NCI-H82 treated with DMSO at 0.1 percent for 48 hours (cell line): ENCODE data around the gene SRSF4.
A peak's percentile ranks its signal among the peaks of the same experiment; 100 is the strongest.
"Not testable (repeated sequence)": the region's sequence is repeated elsewhere in the genome, so short reads cannot be mapped to it uniquely, and the experiment has no call there.

Experiments used
- DNase-seq: peaks from one replicate; lab custom pipeline; 2025; ENCODE audit not compliant: unreplicated experiment; lab: John Stamatoyannopoulos, UW

The SRSF4 gene

DNA sequence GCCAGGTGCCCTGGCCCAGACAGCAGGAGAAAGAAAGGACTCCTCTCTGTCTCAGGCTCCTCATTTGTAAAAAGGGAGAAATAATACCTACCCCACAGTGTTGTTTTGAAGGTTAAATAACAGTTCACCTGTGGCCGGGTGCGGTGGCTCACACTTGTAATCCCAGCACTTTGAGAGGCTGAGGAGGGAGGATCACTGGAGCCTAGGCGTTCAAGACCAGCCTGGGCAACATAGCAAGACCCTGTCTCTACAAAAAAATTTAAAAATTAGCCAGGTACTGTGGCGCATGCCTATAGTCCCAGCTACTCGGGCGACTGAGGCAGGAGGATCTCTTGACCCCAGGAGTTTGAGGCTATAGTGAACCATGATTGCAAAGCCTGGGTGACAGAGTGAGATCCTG, 55.5 kb downstream of the SRSF4 start:
- DNase-seq, result no peak

DNA sequence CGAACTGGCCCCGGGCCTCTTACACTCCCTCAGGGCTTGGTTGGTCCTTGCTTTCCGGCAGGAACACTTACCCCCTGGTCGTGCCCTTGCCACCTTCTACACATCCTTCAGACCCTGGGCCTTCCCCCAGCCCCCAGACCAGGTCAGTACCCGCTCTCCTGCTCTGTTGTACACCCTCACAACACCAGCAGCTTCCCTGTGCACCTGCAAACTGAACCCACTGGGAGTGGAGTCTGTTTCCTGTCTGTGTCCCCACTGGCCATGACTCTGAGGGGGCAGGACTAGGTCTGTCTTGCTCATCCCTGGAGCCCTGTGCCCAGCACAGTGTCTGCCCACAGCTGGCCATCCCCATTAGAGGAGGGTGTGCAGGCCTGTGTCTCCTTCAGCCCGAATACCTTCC, 55.9 kb downstream of the SRSF4 start:
- no peak for DNase-seq

DNA sequence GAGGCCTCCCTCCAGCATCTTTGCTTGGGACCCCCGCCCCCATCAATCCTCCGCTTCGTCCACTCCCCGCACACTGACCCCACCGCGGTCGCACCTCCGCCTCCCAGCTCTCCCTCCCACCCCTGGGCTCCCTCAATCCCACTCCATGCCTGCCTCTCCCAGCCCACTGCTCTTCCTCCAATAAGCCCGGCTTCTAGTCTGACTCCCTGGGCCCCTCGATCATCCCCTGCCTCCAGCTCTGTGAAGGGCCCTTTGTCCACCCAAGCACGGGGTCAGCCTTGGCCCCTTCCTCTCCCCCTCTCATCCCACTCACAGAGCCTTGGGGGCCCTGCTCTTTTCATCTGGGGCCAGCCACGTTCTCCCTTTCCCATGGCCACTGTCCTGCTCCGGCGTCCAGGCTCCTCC, 56.5 kb downstream of the SRSF4 start:
- DNase-seq, result no peak

DNA sequence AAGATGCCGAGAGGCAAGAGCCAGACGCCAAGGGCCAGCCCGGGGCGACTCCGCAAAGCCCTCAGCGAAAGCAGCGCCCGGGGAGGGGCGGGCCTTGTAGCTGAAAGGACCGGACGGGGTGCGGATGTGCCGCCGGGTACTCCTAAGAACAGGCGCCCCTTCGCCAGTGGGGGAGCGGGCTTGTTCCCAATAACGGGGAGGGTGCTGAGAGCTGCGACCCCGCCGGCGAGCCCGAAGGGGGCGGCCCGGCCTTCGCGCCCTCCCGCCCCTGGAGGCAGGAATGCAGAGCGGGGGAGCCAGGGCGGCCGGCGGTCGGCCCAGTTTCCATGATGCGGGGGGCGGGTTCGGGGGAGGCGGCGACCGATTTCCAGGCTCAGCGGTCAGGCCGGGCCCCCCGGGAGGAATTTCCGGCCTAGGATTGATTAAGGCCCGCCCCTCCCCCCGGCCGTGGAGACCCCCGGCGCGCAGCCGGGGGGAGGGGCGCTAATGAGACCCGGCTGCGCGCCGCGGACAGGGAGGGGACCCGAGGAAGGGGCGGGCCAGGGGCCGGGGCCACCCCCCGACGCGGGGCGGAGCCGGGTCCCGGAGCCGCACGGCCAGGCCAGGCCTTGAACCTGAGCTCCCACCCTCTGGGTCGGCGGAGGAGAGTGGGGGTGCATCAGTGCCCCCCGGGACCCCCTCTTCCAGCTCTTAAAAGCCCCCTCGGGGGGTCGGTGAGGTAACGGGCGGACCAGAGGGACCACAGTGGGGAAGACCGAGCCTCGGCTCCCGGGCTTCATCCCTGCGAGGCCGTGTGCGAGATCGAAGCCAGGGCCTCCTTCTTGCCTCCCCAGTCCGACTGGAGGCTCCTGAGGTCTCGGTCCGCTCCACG, 57.1 kb downstream of the SRSF4 start:
- no peak for DNase-seq

DNA sequence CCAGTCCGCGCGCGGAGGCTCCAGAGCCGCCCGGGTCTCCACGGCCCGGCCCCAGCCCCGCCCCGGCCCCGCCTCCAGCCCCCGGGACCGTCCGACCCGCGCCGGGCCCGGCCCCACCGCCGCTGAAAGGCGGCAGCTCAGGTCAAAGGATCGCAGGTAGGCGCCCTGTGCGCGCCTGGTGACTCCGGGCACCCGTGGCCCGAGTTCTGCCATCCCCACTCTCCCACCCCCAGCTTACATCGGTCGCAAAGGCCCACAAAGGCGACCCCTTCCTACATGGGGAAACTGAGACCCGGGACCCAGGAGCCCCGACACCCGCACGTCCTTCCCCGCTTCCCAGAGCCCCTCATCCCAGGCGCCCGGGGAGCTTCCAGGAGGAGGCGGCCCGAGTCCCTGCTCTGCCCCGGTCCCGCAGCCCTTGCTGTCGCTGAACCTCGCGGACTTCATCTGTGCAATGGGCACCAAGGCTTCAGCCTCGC, 57.8 kb downstream of the SRSF4 start, which contains the start of gene TMEM200B:
Gene TMEM200B (minus strand): TSS at position 17 of the 479 bp plus-strand sequence. CDS start 2,075 bp downstream, outside the sequence.
- no peak for DNase-seq

DNA sequence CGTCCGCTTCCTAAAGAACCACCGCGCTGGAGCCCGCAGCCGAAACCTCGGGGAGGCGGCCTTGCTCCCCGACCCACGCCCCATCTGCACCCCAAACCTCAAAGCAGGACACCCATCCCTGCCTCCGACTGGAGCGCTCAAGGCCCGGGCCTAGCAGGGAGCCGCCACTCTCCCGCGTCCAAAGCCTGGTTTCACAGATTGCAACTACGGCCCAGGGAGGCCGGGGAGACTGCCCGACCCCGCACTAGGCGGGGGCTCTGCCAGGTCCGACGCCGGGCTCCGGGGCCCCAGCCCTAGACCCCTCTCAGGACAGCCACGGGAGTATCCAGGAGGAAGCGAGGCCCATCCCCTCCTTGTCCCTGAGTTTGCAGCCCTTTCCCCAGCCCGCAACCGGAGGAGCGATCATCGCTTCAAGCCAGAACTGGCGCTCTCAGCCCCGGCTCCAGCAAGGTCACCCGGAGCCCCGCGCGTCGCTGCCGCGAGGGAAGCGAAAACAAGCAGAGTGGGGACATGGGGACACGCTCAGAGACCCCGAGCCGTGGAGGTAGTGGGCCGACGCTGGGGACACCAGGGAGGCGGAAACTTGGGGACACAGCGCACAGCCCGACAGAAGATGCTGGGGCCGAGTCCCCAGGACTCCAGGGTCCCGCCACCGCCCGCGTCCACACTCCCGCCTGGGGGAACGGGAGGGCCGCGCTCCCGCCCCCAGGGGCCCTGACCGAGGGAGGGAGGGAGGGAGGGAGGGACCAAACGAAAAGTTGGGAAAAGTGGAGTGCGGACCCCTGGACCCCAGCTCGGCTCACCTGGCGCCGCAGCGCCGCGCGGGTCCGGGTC, 58.4 kb downstream of the SRSF4 start:
- DNase-seq, result no peak

DNA sequence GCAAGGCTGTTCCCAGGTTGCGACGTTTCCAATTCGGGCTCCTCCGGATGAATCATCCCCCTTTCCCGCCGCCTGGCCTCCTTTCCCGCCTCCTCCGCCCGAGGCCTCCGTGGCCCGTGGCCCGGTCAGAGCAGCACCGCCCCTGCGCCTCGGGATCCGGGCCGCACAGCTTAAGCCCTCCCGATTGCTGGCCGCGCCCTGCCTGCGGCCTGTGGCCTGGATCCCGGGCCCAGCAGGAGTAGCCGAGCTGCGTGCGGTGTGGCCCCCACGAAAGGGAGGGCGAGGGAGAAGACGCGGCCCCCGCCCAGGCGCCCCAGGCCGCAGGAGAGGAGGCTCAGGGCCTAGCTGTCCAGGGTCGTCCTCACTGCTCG, 59.0 kb downstream of the SRSF4 start:
- DNase-seq, result no peak

DNA sequence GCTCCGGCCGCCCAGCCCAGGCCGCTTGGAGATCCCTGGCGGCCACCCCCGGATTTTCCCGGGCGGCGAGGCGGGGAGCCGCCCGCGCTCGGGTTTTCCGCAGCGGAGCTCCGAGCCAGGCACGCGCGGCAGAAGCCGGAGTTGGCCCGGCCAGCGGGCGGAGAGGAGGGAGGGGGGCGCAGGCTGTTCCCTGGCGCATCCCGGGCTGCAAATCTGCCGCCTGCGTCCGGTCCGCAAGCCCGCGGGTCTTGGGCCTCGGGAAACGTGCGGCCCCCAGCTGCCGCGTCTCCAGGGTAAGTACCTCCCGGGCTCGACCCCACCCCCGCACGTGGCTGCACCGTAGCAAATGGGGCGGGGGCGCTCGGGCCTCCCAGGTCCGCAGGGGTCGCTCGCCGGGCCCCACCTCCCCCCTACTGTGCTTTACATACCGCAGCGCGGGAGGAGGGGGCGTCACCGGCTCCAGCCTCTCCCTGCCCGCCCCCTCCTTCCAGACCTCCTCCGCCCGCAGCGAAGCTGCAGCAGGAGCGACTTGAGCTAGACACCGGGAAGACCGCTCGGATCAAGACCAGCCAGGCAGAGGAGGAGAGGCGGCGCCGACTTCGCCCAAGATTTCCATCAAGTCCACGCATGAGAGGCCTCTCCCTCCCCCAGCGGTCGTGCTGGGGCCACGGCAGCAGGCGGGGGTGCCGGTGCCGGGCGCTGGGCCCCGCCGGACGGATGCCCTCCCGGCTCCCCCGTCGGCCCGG, 59.6 kb downstream of the SRSF4 start:
- no peak for DNase-seq

DNA sequence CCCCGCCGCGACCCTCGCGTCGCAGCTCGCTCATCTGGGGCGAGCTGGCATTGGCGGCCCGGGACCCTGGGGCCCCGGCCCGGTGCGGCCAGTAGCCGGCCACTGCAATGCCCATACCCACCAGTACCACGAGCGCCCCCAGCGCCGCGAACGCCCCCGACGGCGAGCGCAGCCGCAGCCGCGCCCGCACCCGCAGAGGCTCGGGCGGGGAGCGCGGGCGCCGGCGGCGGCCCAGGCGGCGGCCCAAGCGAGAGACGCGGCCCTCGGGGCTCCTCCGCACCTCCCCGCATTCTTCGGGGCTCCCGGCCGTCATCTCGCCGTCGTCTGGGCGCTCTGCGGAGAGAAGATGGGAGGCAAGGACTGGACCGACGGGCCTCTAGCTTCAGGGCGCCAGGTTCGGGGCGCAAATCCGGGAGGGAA, 60.2 kb downstream of the SRSF4 start:
- DNase-seq, result no peak

DNA sequence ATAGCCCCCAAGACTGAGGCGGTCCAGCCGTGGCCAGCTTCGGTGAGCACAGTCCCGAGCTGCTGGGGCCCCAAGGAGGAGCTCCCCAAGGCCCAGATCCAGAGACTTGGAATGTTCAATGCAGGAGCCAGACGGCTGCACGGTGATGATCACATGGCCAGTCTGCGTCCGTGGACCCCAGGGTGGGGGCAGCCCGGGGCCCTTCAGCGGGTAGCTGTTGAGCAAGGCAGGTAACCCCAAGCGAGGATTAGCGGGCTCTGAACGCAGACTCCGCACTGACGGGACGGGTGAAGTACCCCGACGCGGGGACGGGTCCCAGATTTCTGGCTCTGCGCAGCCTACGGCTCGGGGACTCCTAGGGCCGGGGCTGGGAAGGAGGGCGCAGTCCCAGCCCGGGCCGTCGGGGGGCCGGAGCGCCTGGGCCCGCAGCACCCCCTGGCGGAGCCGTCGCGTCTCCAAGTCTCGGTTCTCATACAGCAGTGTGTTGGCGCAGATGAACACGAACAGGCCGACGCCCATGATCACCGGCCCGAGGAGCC, 60.7 kb downstream of the SRSF4 start:
- DNase-seq, result peak; percentile 62

DNA sequence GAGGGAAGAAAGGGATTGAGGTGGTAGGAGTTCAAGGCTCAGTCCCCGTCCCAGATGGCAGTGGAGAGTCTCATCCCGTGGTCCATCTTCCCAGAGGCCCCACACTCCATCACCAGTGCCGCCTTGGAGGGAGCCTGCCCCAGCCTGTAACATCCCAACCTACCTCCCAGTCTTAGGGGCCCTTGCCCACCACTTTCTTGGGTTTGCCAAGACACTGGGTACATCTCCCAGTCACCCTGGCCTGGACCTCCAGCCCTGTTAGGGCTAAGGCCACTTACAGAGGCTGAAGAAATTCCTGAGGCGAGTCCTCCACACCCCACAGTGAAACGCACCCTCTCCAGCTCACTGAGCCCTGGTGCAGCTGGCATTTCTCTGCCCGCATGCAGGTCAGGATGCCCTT, 61.3 kb downstream of the SRSF4 start:
- no peak for DNase-seq

DNA sequence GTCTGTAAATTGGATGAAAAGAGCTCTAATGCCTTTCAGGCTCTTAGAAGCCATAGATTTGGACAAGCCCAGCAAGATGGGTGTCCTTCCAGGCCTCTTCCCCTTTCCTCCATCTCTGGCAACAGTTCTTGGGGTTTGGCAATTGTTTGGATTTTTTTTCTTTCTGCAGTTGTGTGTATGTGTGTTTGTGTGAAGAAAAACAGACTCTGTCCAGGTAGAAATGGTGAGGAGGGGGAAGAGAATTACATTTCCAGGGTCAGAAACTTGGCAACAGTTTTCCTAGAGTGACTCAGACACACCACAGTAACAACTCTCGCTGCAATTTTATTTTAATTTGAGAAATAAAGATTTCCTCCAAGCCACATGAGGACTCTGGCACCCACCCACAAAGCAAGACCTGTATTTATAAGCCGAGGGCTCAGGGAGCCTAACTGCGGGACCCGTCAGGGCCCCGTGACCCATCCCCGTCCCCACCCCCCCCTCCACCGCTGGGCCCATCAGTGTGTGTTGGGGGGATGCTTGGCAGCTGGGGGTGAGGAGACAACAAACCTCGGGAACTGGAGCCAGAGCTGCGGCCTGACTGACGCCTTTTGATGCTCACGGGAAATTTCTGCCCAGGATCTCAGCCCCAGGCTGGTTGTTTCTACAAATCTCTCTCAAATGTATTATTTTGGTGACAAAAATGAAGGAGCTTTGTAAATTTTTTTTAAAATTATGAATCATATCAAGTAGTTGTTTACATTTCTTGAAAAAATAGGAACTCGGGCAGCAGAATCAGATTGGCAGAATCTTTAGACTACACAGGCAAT, 62.4 kb downstream of the SRSF4 start:
- DNase-seq, result no peak

DNA sequence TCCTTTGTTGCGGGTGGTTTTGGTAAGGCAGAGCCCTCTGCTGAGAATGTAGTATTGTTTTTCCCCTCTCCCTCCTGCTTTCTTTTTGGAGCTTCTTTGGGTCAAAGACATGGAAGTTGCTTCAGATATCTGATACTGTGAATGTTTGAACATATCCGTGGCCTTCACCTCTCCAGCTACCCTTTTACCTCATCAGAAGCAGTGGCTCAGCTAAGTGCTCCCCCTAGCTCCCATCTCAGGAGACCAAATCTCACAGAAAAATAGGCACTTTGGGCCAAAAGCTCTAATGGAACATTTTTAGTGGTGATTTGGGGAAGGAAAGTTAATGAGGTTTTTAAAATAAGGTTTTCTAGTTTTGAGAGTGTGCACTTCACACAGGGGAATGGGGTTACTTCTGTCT, 64.3 kb downstream of the SRSF4 start:
- no peak for DNase-seq

DNA sequence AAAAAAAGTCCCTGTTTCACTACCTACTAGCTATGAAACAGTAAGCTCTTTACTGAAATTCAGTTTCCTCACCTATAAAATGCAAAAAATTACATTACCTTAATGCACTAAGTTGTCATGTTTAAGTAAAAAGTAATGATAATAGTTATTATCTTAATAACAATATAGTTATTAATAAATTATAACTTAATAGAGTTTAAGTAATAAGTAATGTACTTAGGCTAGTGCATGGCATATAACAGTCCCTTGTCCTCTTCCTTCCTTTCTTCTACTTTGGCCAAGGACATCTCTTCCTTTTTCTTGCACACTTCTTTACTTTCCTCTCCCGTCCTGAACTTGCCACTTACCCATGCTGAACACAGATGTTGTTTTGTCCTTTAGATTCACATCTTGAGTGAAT, 67.0 kb downstream of the SRSF4 start:
- no peak for DNase-seq

DNA sequence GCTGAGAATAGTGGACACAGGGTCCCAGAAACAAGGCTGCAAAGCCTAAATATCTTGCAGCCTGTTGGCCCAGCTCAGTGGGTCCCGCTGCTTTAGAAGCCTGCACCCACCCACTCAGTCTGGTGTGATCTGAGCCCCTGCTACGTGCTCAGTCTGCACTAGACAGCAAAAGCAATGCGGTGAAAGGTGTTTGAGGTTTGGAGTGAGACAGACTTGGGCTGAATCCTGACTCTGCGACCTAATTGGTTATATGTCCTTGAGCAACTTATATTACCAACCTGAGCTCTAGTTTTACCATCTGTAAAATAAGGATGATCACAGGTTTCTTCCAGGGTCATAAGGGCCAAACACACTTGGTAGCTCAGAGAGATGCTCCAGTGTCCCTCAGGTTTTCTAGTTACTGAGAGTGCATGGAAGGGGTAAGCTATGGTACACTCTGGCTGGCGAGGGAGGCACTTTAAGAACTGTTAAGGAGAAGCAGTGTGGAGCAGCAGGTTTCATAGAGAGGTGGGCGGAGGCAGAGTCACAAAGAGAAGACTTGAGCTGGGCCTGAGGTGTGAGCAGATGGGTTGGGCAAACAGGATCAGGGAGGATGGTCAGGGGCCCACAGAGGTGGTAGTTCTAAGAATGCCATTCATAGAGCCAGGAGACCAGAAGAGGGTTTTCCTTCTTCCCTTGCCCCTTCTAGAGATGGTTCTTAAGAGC, 68.1 kb downstream of the SRSF4 start:
- no peak for DNase-seq

DNA sequence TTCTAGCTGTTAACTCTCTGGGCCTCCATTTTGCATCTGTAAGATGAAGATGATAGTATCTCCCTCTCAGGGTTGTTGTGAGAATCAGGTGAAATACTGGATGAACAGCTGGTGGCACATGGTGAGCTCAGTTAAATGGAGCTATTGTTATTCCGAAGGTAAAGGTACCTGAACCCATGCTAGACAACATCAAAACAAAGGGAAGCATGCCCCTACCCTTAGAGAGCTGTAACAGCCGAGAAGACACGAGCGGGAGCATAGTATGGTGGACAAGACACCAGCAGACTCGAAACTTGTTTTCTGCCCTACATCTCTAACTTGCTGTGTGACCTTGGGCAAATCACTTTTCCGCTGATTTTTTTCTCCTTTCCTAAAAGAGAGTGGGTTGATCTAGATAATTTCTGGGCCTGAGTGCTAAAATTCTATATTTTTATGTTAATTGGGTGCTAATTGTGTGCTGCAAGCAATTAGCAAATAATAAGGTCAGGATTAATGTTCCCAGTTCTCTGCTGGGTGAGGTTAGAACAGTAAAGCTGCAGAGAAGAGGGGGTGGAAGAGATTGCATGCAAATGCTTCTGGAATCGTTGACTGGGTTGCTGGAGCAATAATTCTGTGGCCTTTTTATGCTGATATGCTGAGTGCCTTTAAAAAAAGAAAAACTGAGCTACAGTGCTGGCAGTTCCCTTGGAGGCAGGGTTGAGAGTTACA, 68.8 kb downstream of the SRSF4 start:
- no peak for DNase-seq

DNA sequence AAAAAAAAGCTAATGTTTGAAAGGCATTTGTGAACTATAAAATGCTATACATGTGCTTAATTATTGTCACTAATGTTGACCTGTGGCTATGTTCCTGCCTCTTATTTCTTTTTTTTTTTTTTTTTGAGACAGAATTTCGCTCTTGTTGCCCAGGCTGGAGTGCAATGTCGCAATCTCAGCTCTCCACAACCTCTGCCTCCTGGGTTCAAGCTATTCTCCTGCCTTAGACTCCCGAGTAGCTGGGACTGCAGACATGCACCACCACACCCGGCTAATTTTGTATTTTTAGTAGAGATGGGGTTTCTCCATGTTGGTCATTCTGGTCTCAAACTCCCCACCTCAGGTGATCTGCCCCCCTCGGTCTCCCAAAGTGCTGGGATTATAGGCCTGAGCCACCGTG, 73.7 kb downstream of the SRSF4 start:
- DNase-seq, result not testable (repeated sequence)

DNA sequence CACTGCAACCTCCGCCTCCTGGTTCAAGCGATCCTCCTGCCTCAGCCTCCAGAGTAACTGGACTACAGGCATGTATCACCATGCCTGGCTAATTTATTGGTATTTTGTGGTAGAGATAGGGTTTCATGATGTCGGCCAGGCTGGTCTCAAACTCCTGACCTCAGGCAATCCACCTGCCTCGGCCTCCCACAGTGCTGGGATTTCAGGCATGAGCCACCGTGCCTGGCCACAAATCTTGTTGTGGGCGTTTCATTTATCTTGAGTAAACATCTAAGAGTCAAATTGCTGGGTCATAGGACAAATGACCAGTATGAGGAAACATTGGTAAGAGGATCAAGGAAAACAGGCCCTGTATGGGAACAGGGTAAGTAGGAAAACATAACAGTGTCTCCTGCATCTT, 75.9 kb downstream of the SRSF4 start:
- DNase-seq, result no peak

DNA sequence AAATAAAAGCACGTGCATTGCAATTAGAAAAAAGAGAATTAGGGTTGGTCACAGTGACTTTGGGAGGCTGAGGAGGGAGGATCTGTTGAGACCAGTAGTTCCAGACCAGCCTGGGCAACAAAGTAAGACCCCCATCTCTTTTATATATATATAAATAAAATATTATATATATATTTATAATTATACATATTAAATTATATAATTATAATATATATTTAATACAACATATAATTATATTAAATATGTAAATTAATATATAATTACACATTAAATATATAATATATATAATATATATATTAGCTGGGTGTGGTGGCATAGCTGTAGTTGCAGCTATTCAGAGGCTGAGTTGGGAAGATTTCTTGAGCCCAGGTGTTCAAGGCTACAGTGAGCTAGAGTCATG, 81.2 kb downstream of the SRSF4 start:
- DNase-seq, result no peak
